Fibroblast of lung (primary cell): ENCODE results near the gene OXER1.

ENCODE experiments used
- EZH2 ChIP-seq: IDR thresholded peaks from 2 replicates; pipeline ENCODE4 v1.5.1; 2012; ENCODE audit warnings: low read length, control low read depth, mild to moderate bottlenecking; ENCODE audit errors: missing control alignments
- TF ChIP-seq, protein P1 (sequence below), 2 donors: IDR thresholded peaks in 1 of 2; conservative IDR thresholded peaks in 1 of 2; 1 replicate in 1 of 2; 2 replicates in 1 of 2; pipeline ENCODE4 v1.5.1; 2011 to 2012; ENCODE audit warnings: low read length in 2 of 2, control low read depth in 1 of 2, inconsistent platforms in 1 of 2, low read depth in 1 of 2, mild to moderate bottlenecking in 1 of 2

DNA sequence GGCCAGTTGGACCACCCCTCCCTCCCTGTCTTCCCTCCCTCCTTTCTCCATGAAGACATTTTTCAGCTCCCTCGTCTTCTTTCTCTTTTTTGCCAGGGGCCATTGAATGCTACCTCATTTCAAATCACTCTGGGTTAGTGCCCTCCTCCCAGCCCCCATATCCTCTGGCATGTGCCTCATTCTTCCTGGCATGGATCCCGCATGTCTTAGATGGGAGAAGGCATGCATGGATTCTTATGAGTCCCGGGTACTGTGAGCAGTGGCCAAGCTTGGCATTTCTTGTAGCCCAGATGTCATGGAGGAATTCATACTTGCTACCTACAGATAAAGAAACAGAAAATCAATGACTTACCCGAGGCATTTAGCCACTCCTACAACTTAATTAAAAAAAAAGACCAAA lies 37.4 kb upstream of the OXER1 start:
- TF ChIP-seq, protein P1, sequence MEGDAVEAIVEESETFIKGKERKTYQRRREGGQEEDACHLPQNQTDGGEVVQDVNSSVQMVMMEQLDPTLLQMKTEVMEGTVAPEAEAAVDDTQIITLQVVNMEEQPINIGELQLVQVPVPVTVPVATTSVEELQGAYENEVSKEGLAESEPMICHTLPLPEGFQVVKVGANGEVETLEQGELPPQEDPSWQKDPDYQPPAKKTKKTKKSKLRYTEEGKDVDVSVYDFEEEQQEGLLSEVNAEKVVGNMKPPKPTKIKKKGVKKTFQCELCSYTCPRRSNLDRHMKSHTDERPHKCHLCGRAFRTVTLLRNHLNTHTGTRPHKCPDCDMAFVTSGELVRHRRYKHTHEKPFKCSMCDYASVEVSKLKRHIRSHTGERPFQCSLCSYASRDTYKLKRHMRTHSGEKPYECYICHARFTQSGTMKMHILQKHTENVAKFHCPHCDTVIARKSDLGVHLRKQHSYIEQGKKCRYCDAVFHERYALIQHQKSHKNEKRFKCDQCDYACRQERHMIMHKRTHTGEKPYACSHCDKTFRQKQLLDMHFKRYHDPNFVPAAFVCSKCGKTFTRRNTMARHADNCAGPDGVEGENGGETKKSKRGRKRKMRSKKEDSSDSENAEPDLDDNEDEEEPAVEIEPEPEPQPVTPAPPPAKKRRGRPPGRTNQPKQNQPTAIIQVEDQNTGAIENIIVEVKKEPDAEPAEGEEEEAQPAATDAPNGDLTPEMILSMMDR (conservative IDR thresholded peaks at IDR 0.05 in 1 of 2, IDR thresholded peaks at IDR 0.05 in 1 of 2; ENCODE audit: low read depth in 1 of 2, low read length in 2 of 2), result no peak
- no peak for TF ChIP-seq EZH2
